GM04503 (cell line): ENCODE data around the gene PEX14.
"Not testable (repeated sequence)": the region's sequence is repeated elsewhere in the genome, so short reads cannot be mapped to it uniquely, and the experiment has no call there.

ENCODE experiments used
- DNase-seq: peaks from one replicate; pipeline ENCODE4 v3.0.0-alpha.2; 2012; ENCODE audit warnings: low read depth

The PEX14 gene

DNA sequence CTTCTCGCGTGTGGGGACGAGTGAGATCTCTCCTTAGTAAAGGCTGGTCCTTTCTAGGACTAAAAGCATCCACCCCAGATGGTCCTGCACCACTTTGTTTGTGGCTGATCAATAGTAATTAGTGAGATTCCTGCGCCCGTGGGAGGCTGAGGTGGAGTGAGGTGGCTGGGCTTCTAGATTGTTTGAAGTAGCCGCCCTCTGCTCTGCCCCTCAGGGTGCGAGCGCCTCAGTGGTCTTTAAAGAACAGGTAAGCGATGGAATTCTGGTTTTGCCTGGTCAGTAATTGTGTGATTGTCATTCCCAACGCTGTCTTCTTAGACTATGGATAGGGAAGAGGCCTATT, 20.7 kb downstream of the PEX14 start:
- no peak for DNase-seq

DNA sequence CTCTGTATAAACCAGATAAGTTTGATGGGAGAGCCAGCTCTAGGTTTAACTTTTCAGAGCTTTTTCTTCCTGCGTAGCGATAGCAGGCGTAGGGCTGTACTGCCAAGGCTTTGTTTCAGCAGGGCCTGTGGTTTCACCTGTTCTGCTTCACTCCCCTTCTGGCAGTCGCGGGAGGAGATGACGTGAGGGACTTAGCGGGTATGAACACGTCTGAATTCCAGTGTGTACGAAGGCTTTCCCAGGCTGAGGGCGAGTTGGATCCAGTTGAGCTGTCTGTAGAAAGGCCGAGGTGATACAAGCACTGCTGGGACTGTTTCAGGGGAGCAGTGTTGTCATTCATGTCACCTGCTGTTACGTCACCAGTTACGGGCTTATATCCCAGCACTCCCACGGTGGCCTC, 21.2 kb downstream of the PEX14 start:
- DNase-seq = no peak

DNA sequence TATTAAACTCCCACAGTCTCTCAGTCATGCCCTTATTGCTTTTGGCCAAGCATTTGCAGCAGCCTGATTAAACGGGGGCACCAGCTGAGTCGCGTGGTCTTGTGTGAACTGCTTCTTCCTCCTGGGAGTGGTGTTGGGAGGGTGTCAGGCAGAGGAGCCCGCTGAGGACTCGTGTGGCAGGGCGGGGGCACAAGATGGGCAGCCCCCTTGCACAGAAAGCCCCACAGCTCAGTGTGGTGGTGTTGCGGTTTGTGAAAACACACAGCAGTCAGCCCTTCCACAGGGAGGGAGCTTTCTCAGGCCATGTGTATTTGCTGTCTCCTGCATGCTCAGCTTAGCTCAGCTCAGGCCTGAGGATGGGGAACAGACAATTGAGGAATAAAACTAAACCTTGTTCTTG, 22.4 kb downstream of the PEX14 start:
- no peak for DNase-seq

DNA sequence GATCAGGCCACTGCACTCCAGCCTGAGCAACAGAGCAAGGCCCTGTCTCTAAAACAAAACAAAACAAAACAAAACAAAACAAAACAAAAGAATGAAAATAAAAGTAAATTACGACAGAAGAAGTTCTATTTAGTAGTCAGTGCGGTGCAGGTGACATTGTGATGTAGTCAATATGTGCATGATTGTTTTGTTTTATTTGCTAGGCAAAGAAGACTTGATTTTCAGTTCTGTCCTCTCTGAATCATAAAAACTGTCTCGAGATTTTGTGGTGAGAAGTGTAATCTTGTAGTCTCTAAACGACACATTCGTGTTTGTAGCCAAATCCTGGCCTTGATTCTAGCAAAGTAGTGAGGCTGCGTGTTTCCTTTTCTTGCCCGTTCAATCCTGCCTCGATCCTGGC, 23.5 kb downstream of the PEX14 start:
- no peak for DNase-seq

DNA sequence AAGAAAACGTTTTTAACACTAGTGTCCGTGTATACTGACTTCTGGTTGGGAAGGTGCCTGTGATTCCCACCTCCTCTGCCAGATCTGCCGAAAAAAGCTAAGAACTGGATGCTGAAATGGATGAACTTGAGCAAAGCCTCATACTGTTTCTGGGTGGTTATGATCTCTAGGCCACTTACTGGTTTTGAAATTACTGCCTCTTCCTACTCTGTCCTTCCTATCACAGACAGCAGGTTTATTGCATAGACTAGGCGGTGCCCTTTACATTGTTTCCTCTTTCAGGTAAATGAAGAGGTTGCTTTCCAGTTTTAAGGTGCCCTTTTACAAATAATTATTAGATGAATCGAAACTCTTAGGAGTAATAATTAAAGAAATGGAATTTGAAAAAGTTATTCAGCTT, 27.5 kb downstream of the PEX14 start:
- DNase-seq = no peak

DNA sequence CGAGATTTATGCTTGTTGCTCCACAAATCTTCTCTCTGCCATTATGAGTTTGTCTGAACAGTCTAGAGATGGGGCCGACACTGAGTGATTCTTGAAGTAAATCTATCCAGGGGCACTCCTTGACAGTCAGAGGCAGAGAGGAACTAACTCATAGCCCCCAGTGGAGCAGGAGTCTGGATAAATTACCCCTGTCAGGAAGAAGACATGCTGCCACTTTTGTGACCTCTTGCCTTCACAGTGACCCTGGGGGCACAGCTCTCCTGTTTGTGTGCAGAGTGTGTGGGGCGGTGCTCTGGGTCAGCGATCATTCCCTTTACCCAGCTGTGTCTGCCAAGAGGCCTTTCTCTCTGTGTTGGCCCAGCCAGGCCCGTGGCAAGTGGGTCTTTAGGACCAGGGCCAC, 29.5 kb downstream of the PEX14 start:
- no peak for DNase-seq

DNA sequence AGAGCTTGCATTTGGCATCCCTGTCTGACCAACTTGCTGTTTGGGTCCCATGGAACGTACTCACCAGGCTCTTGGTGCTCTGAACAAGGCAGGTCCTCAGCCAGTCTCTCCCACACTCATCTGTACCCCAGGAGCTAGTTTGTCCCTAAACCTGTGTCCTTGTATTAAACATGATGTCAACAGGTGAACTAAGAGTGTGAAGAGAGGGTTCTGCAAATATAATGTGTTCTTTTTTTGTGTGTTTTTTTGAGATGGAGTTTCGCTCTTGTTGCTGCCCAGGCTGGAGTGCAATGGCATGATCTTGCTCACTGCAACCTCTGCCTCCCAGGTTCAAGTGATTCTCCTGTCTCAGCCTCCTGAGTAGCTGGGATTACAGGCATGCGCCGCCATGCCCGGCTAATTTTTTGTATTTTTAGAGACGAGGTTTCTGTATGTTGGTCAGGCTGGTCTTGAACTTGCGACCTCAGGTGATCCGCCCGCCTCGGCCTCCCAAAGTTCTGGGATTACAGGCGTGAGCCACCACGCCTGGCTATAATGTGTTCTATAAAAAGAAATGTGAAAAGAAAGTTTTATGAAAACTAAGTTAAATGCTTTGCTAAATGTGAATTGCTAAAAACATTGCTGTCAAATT, 31.4 kb downstream of the PEX14 start:
- not testable (repeated sequence) for DNase-seq

DNA sequence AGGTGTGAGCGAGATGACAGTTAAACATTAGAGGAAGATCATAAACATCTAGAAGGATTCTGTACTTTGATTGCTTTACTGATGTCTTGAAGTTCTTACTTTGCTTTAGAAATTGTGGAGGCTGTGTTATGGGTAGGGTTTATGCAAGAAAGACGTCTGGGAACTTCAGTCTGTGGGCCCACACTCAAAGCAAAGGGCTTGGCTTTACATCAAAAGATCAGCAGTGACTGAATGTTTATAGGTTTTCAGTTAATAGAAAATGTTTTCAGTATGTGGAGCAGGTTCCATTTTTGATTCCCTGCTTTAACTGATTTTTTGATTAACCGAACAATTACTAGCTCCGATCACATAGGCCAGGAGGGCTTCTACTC, 31.9 kb downstream of the PEX14 start:
- no peak for DNase-seq

DNA sequence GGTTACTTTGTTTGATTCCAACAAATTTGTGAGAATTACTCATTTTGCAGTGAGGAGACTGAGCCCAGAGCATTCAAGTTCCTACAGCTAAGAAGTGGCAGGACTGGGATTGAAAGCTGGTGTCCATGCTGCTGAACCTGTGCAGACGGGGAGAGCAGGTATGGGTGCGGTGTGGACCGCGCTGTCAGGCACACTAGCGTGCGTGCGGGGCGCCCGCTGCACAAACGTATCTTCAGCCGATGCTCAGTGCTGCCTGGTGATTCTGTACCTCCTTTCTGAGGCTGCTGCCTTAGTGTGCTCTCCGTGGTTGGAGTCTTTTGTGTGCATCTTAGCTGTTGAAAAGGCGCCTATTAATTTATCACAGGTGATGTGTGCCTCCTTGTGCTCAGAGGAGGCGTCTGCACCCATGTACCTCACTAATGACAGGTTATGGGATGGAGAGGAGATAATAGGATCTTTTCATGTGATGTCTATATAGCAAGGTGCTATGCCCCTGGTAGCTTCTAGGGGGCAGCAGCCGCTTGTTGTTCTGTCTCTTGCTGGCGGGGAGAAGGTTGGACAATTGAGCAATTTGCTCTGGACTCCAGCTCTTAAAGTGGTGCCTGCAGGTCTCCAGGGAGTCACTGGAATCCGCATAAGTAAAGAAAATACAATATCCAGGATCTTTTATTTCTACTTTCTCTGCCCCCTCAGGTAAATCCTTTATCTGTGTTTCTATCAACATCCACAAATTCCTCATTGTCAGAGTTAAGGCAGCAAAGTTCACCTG, 32.5 kb downstream of the PEX14 start:
- DNase-seq = peak; percentile 42

DNA sequence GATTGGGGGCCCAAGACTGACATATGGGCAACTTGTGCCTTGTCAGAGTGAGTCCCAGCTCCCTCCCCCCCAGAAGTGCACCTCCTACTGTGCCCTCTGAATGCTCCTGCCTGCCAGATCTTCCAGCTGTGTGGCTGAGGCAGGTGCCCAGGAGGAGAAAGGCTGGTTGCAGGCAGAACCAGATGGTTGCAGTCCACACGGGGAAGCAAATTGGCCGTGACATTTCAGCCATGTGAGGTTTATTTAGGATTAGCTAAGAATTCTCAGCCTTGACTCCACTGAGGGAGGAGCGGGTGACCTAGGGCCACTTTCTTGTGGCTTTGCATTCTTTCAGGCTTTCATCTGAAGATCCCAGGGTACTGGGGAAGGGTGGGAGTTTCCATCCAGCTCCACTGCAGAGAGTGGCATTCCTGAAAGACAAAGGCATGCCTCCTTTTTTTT, 33.8 kb downstream of the PEX14 start:
- DNase-seq = no peak

DNA sequence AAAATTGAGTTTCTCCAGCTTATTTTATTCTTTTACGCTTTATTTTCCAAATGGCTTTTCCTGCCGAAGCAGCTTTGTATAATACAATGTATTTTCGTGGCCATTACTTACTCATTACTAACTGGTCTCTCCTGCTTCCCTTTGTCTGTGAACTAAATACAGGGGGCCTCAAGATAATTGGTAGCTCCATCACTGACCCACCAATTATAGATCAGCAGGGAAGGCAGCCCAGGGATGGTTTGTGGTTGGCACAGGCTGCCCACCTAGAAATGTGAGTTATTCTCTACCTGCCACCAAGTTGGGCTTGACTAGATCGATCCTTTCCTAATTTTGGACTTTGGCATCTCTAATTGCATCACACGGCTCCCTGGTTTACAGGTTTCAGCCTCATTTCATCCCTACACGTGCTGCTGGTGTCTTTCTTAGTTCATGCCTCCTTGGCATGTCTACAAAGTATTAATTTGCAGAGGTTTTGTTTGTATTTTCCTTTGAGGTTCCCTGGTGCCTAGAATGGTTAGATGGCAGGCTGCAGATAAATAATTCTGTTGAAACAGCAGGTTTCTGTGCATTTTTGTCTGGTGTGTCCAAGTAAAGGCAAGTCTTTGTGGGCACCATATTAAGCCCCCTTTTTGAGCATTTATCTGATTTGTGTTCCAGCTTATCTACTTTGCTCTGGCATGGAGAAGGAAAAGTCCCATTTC, 35.2 kb downstream of the PEX14 start:
- no peak for DNase-seq

DNA sequence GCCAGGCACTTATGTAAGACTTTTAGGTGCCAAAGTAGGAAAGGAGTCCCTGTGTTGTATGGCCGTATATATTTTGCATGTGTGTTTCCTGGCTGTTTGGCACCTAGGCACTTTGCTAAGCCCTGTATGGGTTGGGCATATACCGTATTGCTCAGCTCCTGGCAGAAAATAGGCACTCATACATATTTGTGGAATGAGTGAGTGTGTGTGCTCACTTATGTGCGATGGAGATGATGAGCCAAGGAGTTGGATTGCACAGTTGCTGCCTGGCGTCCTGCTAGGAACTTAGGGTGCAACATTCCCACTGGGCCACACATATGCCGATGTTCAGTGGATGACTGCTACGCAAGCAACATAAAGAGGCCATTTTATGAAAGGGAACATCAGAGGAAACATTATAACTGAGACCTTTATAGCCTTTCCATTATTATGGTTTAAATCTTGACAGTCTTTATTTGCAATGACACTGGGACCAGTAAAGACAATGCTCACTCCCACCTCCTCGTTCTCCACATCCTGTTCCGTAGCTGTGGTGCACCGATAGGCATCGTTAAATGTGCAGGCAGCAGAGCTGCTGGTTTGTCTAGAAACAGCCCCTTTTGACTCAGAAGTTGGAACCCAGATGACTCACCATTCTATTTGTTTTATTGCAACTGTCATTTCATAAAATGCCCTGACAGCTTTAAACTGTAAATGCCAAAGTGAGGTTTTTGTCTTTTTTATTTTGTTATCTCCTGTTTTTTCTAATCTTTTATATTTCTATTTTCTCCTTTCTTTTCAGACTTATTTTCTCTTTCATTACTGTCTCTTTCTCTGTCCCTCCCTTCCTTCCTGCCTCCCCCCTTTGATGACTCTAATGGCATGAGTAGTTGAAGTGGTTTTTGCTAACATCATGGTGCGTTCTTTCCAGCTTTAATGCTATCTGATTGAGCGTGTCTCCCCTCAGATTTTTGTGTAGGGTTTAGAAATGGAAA, 36.1 kb downstream of the PEX14 start:
- DNase-seq = peak; percentile 75

DNA sequence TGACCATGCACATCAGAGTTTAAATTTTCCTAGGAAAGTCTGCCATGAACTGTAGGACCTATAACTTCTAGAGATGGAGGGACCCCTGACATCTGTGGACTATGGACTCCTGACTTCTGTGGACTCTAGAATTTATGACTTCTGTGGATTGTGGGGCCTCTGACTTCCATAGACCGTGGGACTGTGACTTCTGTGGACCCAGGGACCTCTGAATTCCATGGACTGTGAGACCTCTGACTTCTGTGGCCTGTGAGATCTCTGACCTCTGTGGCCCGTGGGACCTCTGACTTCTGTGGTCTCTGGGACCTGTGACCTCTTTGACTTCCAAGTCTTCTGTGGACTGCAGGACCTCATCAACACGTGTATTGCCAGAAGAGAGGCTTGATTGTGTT, 36.7 kb downstream of the PEX14 start:
- no peak for DNase-seq

DNA sequence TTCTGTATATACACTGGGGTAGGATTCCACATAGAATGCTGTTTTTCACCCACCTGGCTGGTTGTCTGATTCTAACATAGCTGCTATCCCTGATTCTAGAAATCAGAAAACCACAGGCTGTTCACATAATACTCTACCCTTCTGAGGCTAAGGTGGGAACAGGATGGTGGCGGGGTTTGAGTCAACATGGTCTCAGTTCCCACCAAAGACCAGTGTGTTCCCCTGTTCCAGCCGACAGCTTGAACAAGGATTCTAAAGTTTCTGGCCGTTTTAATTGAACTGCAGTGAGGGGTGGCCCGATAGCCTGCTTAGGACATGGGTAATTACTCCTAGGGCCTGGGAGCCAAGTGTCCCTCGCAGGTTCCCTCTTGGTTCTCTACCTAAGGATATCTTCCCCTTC, 38.4 kb downstream of the PEX14 start:
- no peak for DNase-seq

DNA sequence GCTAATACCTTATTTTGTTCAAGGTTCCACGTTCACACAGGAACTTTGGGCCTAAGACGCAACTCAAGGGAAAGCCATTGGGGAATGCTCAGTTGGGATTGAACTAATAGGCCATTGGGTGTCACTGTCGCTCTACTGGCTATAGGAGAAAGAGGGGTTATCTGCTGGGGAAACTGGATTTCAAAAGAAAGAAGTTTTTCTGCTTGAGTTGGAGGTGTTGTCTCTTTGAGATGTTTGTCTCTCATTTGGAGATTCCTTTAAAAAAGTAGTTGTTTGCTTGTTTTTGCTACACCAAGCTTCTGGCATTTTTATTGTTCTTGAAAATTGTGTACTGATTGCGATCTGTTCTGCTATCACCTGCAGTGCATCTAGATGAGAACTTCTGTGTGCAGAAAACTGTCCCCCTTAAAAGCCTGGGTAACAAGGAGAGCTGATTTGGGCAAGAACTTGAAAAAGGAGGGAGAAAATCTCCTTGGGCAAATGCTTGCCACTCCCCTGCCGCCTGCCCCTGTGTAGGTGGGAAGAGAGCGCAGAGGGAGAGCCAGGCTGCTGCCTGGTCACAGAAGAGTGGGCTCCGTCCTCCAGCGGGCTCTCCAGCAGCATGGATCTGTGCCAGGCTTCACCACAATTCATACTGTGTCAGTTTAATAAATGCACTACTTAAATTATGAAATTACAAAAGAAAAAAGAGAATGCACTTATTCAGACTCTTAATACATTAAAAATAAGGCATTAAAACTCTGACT, 39.9 kb downstream of the PEX14 start:
- DNase-seq = no peak

DNA sequence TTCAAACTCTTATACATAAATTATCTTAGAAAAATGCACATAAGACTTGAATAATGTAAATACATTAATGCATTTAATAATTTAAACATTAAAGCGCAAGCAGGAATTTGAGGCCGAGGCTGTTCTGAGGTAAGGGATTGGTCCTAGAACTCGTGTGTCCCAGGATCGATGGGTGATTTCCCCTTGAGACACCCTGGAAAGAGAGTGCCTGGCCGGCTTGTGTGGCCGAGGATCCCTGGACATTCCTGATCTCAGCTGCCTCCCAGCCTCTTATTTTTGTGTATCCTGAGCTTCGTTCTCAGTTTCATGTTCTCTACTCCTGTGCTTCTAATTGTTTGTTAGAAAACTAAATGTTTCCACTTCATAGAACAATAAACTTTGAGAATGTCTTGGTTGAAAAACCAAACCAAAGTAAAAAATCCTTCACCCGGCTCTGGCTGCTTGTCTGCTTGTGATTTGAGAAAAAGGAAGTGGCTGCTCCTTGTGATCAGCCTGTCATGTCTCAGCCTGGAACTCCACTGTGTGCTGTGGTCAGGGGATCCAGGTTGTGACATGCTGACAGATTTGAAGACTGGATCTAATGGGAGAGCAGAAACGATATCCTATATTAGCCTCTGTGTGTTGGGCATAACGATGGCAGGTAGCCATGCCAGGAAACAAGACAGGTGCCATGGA, 40.7 kb downstream of the PEX14 start:
- DNase-seq = no peak

DNA sequence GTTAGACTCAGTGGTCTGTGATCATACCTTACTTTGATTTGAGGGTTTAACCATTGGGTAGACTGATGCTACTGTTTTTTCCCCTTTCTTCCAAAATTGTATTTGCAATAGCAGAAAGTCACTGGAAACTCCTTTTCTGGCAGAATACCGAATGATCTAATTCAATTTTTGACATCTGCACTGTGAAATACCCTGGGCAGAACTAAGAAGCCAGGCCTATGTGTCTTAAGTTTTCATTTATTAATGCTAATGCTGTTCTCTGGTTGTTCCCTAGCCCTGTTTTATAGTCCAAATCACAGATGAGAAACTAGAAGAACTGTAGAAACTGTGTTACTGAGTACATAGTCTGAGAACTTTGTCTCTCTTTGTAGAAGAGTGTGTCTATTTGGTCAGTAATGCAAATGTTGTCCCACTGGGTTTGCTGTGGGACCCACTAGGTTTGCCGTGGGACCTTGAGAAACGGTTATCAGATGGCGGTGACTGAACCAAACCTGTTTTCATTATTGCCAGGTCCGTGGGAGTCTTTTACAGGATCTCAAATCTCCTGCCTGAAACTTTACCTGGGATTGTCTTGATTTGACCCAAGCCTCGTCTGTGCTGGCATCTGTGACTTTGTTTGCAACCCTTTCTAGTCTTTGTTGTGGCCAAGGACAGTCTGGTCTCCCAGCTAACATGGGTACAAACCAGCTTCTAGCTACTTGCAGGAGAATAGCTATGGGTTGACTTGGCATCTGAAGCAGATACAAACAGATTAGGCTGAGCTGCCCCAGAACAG, 41.4 kb downstream of the PEX14 start:
- DNase-seq = no peak

DNA sequence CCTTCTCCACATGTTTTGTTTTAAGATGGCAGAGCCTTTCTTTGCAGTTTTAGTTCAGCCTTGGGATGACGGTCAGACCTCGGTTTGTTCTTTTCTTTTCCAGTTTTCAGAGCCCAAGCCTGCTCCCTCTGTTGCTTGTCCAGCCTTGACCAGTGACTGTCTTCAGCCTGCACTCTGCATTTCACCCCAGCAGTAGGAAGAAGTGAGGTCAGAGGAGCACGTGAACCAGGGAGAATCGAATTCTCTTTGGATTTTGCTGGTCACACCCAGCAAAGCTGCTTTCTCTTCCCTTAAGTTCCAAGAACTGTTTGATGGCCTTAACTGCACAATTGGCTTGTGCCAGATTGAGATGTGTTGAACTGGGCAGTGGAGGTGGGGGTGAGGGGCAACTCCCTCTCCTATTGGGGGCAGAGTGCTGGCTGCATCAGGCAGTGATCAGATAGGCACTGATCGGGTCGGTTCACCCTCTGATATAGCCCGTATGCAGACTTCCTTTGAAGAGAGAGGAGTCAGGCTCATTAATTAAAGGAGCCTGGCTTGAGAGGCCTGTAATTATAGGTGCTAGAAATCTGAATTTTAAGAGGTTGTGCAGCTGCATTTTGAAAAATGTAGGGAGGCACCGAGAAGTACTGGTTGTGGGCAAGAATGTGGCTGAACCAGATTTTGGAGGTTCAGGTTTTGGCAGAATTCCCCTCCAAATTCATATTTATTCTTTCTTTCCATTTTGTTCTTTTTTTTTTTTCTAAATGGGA, 42.4 kb downstream of the PEX14 start:
- DNase-seq = no peak

DNA sequence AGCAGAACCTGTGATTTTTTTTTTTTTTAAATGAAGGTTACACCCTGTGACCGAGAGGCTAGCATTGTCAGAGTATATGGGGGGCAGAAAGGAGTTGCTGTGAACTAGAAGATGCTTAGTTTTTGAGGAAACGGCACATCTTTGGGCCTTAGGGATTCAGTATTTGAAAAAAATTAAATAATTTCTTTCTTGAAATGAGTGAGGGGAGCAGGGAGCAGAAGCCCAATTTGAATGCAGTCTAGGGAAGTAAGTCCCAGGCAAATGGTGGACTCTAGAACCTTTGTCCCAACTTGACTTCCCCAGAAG, 42.9 kb downstream of the PEX14 start:
- DNase-seq = no peak

DNA sequence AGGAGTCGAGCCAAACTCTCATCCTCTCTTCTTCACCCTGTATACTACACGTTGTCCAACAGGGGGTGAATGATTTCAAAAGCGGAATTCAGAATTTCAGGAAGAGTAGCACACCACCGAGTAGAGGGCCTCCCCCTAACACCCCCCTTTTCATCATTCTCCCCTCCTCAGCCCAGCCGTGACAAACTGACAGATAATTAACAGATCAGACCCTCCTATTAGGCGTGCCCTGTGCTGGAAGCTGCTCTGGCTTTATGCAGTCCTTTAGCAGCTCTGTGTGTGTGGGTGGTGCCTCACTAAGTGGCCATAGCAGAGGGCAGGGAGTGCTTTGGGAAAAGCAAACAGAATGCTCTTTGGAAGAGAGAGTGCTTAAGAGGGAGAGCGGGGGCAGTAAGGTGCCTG, 44.3 kb downstream of the PEX14 start:
- DNase-seq = no peak
